ENCODE data around the gene CLASP1. TPM values are rescaled to one million over a fixed set of nuclear protein-coding genes. Genes with fewer than 3 reads are reported as not detected.

CLASP1 gene
- total and polyA plus RNA-seq, 7 donors, result 2.4 to 117 (median 53.9) TPM

- peaks cover 8 to 69% (median 17%) of the 10 kb centered on the region in 4 donors for H3K36me3 ChIP-seq
- no peak for DNase-seq
- no peak overlapping the region for H3K4me3 ChIP-seq
- no peaks in the 10 kb centered on the region for H3K27me3 ChIP-seq
- TF ChIP-seq POLR2A (IDR thresholded peaks at IDR 0.05) (no peak), CTCF (IDR thresholded peaks at IDR 0.05) (no peak), POLR2AphosphoS5 (IDR thresholded peaks at IDR 0.05) (no peak), EP300 (IDR thresholded peaks at IDR 0.05) (no peak)
- peaks cover 0 to under 1% (median 0%) of the 10 kb centered on the region in 4 donors for H3K4me1 ChIP-seq
- no peak overlapping the region for H3K27ac ChIP-seq
- no peaks in the 10 kb centered on the region for H3K9me3 ChIP-seq
- intact Hi-C loops (cut with DNase I), result no loop called here
These were observed 277.2 kb downstream of the CLASP1 start for GRCh38 chr2:121372082-121372481.

GRCh38 chr2:121368836-121369235 lies 280.4 kb downstream of the CLASP1 start:
- H3K4me1 ChIP-seq, result peaks cover 0 to 10% (median 8%) of the 10 kb centered on the region in 4 donors
- no peaks in the 10 kb centered on the region for H3K9me3 ChIP-seq
- no peak for DNase-seq
- H3K4me3 ChIP-seq, result no peak overlapping the region
- no peaks in the 10 kb centered on the region for H3K27me3 ChIP-seq
- H3K27ac ChIP-seq, result no peak overlapping the region
- H3K36me3 ChIP-seq, result peaks cover 10 to 71% (median 22%) of the 10 kb centered on the region in 4 donors
- intact Hi-C loops (cut with DNase I), result no loop called here
- TF ChIP-seq EP300 (IDR thresholded peaks at IDR 0.05) (no peak), CTCF (IDR thresholded peaks at IDR 0.05) (no peak), POLR2A (IDR thresholded peaks at IDR 0.05) (no peak)

GRCh38 chr2:121368155-121368554 lies 281.1 kb downstream of the CLASP1 start:
- Histone ChIP-seq H3K36me3 (peaks cover 12 to 68% (median 22%) of the 10 kb centered on the region in 4 donors), H3K9me3 (no peaks in the 10 kb centered on the region), H3K27ac (no peak overlapping the region), H3K4me3 (no peak overlapping the region), H3K27me3 (no peaks in the 10 kb centered on the region), H3K4me1 (peaks cover 0 to 16% (median 12%) of the 10 kb centered on the region in 4 donors)
- no peak for TF ChIP-seq EP300 (IDR thresholded peaks at IDR 0.05)
- TF ChIP-seq CTCF (IDR thresholded peaks at IDR 0.05), result no peak
- TF ChIP-seq POLR2A (IDR thresholded peaks at IDR 0.05), result no peak
- TF ChIP-seq POLR2AphosphoS5 (IDR thresholded peaks at IDR 0.05), result no peak
- 96 to 97% methylated on average over 7 of the region's 7 CpGs for WGBS, 2 donors
- no peak for DNase-seq
- intact Hi-C loops (cut with DNase I), result no loop called here

GRCh38 chr2:121367246-121367900 lies 281.9 kb downstream of the CLASP1 start:
- no peak overlapping the region for H3K27ac ChIP-seq
- no peaks in the 10 kb centered on the region for H3K9me3 ChIP-seq
- H3K4me3 ChIP-seq, result no peak overlapping the region
- DNase-seq, result no peak
- 93 to 96% methylated on average over 26 of the region's 26 CpGs for WGBS, 2 donors
- peaks cover 0 to 19% (median 13%) of the 10 kb centered on the region in 4 donors for H3K4me1 ChIP-seq
- intact Hi-C loops (cut with DNase I), result no loop called here
- peaks cover 20 to 70% (median 25%) of the 10 kb centered on the region in 4 donors for H3K36me3 ChIP-seq
- TF ChIP-seq CTCF (IDR thresholded peaks at IDR 0.05), result no peak
- TF ChIP-seq POLR2A (IDR thresholded peaks at IDR 0.05), result no peak
- H3K27me3 ChIP-seq, result no peaks in the 10 kb centered on the region

- no peak for TF ChIP-seq POLR2AphosphoS5 (IDR thresholded peaks at IDR 0.05)
- no peak for TF ChIP-seq EP300 (IDR thresholded peaks at IDR 0.05)
- TF ChIP-seq CTCF (IDR thresholded peaks at IDR 0.05), result no peak
- H3K27ac ChIP-seq, result no peak overlapping the region
- no peak overlapping the region for H3K4me3 ChIP-seq
- intact Hi-C loops (cut with DNase I), result no loop called here
- no peaks in the 10 kb centered on the region for H3K27me3 ChIP-seq
- no peaks in the 10 kb centered on the region for H3K9me3 ChIP-seq
- DNase-seq, result no peak
- peaks cover 20 to 74% (median 28%) of the 10 kb centered on the region in 4 donors for H3K36me3 ChIP-seq
- H3K4me1 ChIP-seq, result peaks cover 0 to 20% (median 13%) of the 10 kb centered on the region in 4 donors
These were observed 283.2 kb downstream of the CLASP1 start for GRCh38 chr2:121366040-121366439.

All from sigmoid colon (tissue), 7 donors.